DND-41 (cell line): Measurements from ENCODE around the gene STK11IP.
"Not testable (repeated sequence)": the region's sequence is repeated elsewhere in the genome, so short reads cannot be mapped to it uniquely, and the experiment has no call there.

Source experiments
- EZH2 ChIP-seq: IDR thresholded peaks from 3 replicates; pipeline ENCODE4 v1.6.1; 2012; ENCODE audit warnings: borderline replicate concordance, low read depth, mild to moderate bottlenecking, moderate library complexity, low read length, inconsistent platforms; ENCODE audit not compliant: severe bottlenecking
- TF ChIP-seq, protein P1 (sequence below): IDR thresholded peaks from 2 replicates; pipeline ENCODE4 v1.5.1; 2012; ENCODE audit warnings: borderline replicate concordance, low read length, moderate library complexity, mild to moderate bottlenecking; ENCODE audit not compliant: poor library complexity, severe bottlenecking; ENCODE audit errors: extremely low read depth

DNA sequence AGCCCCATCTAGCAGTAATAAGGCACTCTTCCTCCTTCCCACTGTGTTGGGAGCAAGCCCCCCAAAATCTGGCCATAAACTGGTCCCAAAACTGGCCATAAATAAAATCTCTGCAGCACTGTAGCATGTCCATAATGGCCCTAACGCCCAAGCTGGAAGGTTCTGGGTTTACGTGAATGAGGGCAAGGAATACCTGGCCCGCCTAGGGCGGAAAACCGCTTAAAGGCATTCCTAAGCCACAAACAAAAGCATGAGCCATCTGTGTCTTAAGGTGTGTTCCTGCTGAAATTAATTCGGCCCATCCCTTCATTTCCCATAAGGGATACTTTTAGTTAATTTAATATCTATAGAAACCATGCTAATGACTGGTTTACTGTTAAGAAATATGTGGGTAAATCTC, 54.0 kb downstream of the STK11IP start:
- TF ChIP-seq, protein P1, sequence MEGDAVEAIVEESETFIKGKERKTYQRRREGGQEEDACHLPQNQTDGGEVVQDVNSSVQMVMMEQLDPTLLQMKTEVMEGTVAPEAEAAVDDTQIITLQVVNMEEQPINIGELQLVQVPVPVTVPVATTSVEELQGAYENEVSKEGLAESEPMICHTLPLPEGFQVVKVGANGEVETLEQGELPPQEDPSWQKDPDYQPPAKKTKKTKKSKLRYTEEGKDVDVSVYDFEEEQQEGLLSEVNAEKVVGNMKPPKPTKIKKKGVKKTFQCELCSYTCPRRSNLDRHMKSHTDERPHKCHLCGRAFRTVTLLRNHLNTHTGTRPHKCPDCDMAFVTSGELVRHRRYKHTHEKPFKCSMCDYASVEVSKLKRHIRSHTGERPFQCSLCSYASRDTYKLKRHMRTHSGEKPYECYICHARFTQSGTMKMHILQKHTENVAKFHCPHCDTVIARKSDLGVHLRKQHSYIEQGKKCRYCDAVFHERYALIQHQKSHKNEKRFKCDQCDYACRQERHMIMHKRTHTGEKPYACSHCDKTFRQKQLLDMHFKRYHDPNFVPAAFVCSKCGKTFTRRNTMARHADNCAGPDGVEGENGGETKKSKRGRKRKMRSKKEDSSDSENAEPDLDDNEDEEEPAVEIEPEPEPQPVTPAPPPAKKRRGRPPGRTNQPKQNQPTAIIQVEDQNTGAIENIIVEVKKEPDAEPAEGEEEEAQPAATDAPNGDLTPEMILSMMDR, result not testable (repeated sequence)
- not testable (repeated sequence) for TF ChIP-seq EZH2
